GM18498 (cell line): ENCODE measurements around the gene ZNF786.
"Not testable (repeated sequence)": the region's sequence is repeated elsewhere in the genome, so short reads cannot be mapped to it uniquely, and the experiment has no call there.

ENCODE experiments used
- ATAC-seq: cut with Tn5 transposase; IDR thresholded peaks from one replicate; pipeline ENCODE4 v1.9.1; 2021; ENCODE audit warnings: mild to moderate bottlenecking, moderate library complexity; ENCODE audit not compliant: unreplicated experiment

The ZNF786 gene

DNA sequence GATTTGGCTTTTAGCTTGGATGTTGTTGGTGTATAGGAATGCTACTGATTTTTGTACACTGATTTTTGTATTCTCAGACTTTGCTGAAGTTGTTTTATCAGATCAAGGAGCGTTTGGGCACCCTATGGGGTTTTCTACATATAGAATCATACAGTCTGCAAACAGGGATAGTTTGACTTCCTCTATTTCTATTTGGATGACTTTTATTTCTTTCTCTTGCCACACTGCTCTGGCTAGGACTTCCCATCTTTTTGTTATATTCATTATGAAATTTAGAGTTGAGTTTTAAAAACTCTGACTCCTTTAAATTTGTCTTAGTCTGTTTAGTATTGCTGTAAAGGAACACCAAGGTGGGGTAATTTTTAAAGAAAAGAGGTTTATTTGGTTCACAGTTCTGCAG lies 4.7 kb downstream of the ZNF786 start:
- ATAC-seq = no peak

DNA sequence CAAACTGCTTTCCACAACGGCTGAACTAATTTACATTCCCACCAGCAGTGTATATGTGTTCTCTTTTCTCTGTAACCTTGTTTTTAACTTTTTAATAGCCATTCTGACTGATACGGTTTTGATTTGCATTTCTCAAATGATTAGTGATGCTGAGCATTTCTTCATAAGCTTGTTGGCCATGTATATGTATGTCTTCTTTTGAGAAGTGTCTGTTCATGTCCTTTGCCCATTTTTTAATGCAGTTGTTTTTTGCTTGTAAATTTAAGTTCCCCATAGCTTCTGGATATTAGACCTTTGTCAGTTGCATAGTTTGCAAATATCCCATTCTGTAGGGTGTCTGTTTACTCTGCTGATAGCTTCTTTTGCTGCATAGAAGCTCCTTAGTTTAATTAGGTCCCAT lies 6.1 kb downstream of the ZNF786 start:
- no peak for ATAC-seq

DNA sequence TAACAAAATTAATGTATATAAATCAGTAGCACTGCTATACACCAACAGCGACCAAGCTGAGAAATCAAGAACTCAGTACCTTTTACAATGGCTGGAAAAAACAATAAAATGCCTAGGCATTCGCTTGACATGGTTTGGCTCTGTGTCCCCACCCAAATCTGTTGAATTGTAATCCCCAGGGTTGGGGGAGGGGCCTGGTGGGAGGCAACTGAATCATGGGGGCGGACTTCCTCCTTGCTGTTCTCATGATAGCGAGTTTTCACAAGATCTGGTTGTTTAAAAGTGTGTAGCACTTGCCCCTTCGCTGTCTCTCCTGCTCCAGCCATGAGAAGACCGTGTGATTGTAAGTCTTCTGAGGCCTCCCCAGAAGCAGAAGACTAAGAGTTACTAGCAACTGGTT lies 8.6 kb downstream of the ZNF786 start:
- no peak for ATAC-seq

DNA sequence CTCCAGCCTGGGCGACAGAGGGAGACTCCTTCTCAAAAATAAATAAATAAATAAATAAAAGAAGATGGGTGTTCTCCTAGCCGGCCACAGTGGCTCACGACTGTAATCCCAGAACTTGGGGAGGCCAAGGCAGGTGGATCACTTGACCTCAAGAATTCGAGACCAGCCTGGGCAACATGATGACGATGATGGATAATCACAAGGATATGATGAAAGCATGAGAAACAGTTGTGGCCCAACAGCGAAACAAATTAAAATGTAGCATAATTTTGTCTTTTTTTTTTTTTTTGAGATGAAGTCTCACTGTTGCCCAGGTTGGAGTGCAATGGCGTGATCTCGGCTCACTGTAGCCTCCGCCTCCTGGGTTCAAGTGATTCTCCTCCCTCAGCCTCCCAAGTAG lies 12.9 kb downstream of the ZNF786 start:
- ATAC-seq = no peak

DNA sequence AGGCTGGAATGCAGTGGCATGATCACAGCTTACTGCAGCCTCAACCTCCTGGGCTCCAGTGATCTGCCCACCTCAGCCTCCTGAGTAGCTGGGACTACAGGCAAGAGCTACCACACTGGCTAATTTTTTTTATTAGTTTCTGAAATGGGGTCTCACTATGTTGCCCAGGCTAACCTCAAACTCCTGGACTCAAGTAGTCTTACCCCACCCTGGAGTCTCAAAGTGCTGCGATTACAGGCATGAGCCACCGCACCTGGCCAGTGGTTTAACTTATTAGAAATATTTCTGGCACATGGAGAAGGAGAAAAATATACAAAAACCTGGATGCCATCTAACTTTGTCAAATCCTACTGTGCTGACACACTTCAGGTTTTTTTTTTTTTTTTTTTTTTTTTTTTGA lies 15.2 kb downstream of the ZNF786 start:
- no peak for ATAC-seq

DNA sequence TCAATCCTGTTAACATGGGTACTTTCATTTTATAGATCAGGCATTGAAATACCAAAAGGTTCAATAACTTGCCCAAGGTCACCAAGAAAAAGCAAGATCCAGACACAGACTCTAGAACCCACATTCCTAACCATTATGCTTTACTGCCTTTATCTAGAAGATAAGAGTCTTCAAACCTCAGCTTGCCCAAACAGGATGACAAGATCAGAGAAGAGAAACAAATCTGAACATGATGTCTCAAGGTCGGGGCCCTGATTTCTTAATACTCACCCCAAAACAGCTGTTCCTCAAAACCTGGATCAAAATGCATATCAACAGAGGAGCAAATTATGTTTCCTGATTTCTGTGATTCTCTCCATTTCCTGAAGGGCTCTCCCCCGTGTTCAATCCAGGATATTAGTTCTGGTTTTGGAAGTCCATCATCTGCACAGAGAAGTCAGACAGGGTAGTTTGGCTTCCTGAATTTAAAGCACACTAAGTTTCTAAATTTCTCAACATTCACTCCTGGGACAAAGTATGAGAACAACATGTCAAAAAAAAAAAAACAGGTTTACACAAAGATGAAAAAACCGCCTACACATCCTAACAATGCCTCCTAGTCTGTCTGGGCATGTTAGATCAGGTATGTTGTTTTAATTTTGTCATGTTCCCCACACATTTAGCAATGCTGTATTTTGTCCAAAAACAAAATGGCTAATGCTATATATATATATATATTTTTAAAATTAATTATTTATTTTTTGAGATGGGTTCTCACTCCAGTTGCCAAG lies 16.2 kb downstream of the ZNF786 start:
- ATAC-seq = no peak

DNA sequence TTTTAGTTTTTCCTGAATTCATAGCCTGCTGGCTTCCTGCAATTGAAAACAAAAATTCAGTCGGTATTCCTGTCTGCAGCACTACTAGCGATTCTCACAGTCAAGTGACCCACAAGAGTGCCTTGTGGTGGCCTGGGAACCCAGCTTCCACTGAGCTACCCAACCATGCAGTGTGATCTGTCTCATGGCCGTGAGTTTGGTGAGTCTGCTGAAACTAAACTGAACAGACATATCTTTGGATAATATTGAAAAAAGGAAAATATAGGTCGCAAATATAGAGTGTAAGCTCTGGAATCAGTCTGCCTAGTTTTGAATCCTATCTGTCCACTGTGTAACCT lies 18.1 kb downstream of the ZNF786 start:
- no peak for ATAC-seq

DNA sequence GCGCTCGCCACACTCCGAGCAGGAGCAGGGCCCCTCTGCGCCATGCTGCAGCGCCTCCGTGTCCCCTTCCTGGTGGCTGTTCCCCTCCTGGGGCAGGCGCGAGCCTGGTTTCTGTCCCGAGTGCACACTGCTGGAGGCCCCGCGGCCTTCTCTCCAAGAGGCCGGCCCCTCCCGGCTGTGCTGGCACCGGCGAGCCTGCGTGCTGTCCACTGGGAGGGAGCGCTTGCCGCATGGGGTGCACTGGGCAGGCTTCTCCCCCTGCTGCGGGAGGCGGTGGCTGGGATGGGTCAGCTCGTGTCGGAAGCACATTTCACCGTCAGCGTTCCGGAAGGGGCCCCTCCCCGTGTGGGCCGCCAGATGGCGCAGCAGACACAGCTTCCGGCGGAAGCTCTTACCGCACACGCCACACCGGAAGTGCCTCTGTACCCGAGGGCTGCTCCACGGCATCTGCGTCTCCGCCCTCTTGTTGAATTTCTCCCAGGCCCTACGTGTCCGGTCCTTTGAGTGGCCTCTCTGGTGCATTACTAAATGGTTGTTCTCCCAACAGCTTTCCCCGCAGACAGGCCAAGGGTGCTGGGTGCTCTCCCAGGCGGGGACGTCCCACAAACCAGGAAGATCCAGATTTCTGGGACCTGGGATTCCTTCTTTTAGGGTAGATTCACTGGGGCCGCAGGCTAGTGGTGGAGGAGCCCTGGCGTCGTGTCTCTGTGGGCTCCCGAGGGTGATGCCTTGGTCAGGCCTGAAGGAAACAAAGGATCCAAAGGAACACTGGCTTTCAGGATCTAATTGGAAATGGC lies 18.7 kb downstream of the ZNF786 start:
- no peak for ATAC-seq

DNA sequence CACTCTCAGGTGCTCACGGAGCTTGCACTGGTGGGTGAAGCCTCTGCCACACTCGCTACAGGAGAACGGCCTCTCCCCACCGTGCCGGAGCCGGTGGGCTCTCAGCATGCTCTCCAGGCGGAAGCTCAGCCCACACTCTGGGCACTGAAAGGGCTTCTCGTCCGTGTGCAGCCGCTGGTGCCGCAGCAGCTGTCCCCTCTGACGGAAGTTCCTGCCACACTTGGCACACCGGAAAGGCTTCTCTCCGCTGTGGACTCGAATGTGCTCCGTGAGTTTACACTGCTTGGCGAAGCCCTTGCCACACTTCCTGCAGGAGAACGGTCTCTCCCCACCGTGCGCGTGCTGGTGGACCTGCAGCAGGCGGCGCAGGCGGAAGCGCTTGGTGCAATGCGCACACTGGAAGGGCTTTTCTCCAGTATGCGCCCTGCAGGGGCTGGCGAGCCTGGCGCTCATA lies 19.3 kb downstream of the ZNF786 start:
- no peak for ATAC-seq

DNA sequence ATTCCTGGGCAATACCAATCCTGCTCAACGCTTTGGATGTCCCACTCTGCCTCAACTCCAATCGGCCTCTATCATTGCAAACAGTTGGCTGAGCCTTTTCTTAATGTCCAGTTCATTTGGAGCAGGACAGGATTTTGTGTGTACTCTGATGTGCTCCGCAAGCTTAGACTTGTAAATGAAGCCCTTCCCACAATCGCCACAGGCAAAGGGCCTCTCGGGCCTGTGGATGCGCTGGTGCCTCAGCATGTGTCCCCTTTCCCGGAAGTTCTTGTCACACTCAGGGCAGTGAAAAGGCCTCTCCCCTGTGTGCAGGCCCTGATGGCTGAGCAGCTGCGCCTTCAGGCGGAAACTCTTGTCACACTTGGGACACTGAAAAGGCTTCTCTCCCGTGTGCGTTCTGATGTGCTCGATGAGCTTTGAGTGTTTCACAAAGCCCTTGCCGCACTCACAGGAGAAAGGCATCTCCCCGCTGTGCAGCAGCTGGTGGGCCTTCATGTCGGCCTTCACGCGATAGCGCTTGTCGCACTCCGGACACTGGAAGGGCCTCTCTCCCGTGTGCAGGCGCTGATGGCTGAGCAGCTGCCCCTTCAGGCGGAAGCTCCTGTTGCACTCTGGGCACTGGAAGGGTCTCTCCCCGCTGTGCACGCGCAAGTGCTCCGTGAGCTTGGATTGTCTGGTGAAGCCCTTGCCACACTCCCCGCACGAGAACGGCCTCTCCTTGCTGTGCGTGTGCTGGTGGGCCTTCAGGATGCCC lies 20.0 kb downstream of the ZNF786 start:
- no peak for ATAC-seq

DNA sequence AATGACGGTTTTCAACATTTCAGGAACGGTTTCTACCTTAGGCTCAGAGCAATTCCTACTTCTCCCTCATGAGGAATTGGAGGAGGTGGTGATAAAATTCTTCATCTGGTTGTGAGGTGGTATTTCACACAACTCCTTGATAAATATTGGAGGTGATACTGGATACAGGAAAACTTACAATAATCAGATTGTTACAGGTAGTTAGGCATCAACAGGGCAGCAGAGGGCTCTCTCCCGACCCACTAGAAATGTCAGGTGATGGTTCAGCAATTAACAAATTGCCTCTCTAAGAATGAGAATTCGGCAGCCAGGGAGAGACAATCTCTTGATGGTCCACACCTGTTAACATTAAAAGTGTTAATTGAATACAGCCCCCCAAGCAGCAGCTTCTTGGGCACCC lies 22.6 kb downstream of the ZNF786 start:
- no peak for ATAC-seq

DNA sequence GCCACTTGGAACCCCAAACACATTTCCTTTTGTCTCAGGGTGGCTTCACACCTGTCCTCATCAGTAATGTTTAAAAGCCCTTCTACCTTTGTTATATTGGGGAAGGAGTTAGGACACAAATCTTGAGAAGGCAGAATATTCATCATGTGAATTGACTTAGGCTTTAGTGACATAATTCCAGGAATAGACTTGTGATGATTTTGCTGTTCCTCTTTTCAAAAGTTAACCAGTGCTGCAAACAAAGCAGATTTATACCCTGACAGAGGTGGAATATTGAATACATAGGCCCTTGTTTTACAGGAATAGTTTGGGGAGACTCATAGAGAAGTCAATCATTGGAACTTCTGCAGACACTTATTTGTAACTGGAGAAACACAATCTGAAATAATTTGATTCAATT lies 27.0 kb downstream of the ZNF786 start:
- ATAC-seq = no peak

DNA sequence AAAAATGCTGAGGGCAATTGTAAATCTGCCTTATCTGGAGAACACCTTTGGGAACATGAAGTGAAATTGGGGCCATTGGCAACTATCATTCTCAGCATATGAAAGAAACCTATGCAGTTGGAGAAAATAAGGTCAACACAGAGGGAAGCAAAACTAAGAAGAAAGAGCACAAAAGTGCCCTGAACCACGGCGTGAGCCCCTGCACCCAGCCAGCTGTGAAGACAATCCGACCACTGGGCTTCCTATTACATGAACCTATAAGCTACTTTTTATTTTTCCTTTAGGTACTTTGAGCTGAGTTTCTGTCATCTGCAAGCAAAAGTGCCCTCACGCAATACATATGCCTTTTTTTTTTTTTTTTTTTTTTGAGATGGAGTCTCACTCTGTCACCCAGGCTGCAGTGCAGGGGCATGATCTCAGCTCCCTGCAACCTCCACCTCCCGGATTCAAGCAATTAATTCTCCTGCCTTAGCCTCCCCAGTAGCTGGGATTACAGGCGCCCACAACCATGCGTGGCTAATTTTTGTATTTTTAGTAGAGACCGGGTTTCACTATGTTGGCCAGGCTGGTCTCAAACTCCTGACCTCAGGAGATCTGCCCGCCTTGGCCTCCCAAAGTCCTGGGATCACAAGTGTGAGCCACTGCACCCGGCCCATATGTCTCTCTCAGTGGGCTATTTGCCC lies 28.2 kb downstream of the ZNF786 start:
- not testable (repeated sequence) for ATAC-seq

DNA sequence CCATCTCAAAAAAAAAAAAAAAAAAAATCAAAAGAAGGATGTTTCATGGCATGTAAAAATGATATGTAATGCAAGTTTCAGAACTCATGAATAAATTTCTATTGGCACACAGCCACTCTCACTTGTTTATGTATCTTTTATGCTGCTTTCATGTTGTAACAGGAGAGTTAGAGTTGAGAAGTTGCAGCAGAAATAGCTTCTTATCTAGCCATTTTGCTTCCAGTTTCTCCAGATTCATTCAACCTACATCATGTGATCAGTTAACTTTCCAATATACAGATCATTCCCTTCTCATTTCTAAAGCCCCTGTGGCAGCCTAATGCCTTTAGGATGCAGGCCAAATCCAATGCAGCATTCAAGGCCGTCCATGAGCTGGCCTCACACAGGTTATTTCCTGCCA lies 30.4 kb downstream of the ZNF786 start:
- no peak for ATAC-seq

DNA sequence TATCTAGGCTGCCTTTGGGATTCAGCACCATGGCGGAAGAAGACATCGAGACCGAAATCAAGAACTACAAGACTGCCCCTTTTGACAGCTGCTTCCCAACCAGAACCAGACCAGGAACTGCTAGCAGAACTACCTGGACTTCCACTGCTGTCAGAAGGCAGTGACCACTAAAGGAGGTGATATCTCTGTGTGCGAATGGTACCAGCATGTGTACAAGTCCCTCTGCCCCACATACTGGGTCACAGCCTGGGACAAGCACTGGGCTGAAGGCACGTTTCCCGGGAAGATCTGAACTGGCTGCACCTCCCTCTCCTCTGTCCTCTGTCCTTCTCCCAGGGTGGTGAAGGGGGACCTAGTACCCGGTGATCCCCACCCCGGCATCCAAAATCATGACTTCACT lies 36.6 kb downstream of the ZNF786 start:
- no peak for ATAC-seq

DNA sequence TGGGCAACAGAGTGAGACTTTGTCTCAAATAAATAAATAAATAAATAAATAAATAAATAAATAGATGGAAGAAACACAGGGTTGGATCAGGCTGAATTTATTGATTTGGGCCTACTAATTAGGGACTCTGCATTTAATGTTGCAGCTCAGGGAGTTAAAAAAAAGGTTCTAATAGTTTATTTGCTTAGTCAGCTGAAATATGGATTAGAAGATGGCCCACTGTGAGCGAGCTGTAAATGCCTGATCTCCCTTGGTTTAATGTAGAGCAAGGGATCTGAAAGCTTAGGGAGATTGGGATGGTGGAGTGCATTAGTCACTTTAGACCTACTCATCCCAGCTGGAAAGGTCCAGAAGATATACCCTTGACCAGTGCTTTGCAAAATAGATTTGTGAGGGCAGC lies 37.1 kb downstream of the ZNF786 start:
- no peak for ATAC-seq

DNA sequence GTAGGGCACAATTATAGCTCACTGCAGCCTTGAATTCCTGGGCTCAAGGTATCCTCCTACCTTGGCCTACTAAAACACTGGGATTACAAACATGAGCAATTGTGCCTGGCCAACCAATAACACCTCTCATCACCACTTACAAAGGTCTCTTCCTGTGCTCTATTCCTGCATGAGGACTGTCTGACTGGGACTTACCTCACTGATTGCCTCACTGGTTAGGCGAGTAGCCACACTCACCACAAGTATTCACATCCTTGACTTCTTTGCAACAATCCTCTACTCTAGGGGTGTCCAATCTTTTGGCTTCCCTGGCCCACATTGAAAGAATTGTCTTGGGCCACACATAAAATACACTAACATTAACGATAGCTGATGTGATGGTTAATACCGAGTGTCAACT lies 39.6 kb downstream of the ZNF786 start:
- ATAC-seq = no peak

DNA sequence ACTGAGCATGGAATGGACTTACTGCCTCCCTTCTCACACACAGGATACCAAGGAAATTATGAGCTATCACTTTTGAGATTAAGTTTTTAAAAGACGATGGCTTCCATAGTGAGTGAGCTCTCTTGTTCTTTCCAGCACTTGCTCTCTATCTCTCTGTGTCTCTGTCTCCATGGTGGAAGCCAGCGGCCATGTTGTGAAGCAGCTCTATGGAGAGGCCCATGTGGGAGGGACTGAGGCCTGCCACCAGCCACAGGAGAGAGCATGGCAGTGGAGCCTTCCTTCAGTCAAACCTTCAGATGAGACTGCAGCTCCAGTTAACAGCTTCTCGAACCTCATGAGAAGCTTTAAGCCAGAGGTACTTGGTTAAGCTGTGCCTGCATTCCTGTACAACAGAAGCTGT lies 41.7 kb downstream of the ZNF786 start:
- ATAC-seq = no peak

DNA sequence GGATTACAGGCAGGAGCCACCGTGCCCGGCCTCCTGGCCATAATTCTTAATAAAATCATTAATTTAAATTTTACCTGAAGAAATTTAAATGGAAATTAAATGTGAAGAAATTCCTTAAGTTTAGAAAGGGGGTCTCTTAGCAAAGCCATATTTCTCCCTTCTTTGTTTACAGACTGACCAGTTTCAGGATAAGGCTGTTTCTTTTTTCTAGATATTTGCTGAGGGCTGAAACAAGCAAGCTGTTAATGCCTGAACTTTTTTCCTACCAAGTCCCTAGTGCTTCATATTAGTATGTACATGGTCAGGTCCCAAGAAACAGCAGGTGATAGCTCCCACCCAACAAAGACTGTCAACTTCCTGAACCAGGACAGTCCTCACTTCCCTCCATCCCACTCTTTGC lies 44.1 kb downstream of the ZNF786 start:
- no peak for ATAC-seq

DNA sequence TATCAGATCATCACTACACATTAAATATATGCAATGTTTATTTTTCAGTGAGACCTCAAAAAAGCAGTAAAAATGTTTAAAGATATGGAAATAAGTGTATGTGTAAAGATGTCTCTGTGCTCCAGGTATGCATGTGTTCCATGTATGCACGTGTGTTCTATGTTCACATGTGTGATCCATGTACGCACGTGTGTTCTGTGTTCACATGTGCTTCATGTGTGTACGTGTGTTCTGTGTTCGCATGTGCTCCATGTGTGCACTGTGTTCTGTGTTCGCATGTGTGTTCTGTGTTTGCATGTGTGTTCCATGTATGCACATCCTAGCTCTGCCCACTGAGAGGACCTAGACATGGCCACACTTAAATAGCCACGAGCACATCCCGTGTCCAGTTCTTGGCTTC lies 46.6 kb downstream of the ZNF786 start:
- no peak for ATAC-seq

DNA sequence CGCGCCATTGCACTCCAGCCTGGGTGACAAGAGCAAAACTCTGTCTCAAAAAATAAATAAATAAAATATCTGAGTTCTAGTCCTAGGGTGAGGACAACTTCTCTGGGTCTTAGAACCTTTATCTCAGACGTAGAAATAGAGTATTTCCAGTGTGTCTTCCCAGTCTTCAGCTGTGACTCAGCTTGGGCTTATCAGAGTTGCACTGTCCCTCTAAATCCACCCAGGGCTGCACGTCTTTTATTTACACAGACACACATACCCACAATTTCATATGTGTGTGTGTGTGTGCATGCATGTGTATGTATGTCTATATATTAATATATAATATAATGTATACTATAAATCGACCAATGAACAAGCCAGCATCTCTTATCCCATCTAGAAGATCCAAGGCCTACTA lies 49.2 kb downstream of the ZNF786 start:
- ATAC-seq = no peak
